ENCODE results near the gene TRIM47.

DNA sequence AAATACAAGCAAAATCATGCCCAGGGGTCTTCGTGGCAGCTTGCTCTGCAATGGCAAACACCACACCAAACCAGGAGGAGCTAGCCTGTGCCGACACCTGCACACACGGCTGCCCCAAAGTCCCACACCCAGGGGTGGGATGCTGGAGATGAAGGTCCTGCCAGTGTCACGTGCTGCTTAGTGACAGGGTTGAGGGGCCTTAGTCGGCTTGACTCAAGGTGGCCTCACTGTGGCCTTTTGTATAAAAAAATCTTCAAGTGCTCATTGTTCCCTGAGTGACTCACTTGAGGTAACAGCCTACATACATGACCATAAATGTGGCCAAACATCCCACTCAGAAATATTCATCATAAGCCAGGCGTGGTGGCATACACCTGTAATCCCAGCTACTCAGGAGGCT lies 11.1 kb upstream of the TRIM47 start:
- TF ChIP-seq, protein P1, sequence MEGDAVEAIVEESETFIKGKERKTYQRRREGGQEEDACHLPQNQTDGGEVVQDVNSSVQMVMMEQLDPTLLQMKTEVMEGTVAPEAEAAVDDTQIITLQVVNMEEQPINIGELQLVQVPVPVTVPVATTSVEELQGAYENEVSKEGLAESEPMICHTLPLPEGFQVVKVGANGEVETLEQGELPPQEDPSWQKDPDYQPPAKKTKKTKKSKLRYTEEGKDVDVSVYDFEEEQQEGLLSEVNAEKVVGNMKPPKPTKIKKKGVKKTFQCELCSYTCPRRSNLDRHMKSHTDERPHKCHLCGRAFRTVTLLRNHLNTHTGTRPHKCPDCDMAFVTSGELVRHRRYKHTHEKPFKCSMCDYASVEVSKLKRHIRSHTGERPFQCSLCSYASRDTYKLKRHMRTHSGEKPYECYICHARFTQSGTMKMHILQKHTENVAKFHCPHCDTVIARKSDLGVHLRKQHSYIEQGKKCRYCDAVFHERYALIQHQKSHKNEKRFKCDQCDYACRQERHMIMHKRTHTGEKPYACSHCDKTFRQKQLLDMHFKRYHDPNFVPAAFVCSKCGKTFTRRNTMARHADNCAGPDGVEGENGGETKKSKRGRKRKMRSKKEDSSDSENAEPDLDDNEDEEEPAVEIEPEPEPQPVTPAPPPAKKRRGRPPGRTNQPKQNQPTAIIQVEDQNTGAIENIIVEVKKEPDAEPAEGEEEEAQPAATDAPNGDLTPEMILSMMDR (IDR thresholded peaks at IDR 0.05), result no peak
- no peak for TF ChIP-seq POLR2A (IDR thresholded peaks at IDR 0.05)
